ENCODE measurements around the gene LMNTD2.

DNA sequence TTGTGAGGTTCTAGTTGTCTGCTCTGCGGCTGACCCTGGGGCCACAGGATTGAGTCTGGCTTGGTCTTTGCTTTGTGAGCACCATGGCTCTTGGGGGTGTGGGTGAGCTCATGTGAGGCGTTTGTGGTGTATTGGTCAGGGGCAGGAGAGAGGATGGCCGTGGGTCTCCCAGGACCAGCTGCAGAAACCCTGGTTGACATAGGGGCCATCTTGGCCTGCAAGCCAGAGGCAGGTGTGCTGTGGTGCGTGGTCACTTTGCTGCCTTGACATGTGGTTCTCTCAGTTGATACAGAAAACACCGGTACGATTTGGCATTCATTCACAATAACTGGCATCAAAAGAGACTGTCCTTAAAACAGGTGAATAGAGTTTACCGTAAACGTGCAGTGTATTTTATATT, 27.0 kb upstream of the LMNTD2 start:
- TF ChIP-seq, protein P1, sequence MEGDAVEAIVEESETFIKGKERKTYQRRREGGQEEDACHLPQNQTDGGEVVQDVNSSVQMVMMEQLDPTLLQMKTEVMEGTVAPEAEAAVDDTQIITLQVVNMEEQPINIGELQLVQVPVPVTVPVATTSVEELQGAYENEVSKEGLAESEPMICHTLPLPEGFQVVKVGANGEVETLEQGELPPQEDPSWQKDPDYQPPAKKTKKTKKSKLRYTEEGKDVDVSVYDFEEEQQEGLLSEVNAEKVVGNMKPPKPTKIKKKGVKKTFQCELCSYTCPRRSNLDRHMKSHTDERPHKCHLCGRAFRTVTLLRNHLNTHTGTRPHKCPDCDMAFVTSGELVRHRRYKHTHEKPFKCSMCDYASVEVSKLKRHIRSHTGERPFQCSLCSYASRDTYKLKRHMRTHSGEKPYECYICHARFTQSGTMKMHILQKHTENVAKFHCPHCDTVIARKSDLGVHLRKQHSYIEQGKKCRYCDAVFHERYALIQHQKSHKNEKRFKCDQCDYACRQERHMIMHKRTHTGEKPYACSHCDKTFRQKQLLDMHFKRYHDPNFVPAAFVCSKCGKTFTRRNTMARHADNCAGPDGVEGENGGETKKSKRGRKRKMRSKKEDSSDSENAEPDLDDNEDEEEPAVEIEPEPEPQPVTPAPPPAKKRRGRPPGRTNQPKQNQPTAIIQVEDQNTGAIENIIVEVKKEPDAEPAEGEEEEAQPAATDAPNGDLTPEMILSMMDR (IDR thresholded peaks at IDR 0.05; ENCODE audit: low read length), result no peak
- no peak for TF ChIP-seq EZH2 (IDR thresholded peaks at IDR 0.05; ENCODE audit: borderline replicate concordance, low read length)
